ENCODE results near the gene PAPLN.

Gene PAPLN

GRCh38 chr14:73241481-73242165 lies 4.3 kb downstream of the PAPLN start:
- H3K27ac ChIP-seq: no peak overlapping the region
- no peak for TF ChIP-seq CTCF (conservative IDR thresholded peaks at IDR 0.05)

DNA sequence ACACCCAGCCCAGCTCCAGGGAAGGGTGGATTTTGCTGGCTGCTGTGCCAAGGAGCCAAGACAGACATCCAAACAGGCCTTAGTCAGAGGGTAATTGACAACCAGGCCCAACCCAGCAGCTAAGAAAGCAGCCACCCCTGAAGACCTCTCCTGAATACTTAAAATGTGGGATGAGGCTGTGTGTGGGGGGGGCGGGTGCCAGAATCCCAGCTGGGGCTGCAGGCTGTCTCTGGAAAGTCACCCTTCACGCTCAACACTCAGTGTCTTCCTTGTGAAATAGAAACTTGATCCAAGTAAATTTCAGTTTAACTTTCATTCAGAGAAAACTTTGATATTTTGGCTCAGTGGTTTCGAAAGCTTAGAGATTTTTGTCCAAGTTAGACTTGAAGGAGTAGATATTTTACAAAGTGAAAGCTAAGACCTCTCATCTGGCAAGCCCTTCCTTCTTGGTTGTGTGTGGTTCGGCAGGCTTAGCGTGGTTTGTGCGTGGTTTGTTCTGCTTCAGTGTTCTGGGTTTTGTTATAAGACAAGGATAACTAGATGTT lies 5.1 kb downstream of the PAPLN start:
- no peak overlapping the region for H3K27ac ChIP-seq
- TF ChIP-seq CTCF (conservative IDR thresholded peaks at IDR 0.05): no peak

DNA sequence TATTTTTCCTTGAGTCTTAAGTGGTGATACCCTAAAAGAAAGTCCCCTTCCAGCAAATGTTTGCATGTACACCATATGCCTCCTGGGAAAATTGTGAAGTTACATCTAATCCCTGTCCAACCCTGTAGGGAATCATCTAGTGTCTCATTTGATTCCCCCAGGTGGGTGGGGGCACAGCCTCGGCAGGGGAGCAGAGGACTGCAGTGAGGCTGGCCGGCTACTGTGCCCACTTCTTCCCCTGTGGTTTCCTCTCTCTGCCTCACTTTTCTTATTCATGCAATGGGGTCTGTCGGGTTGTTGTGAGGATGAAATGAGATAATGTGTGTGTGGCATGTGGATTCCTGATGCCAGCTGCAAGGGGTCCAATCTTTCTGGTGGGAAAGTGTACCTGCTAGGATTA lies 6.0 kb downstream of the PAPLN start:
- TF ChIP-seq CTCF (conservative IDR thresholded peaks at IDR 0.05): no peak
- H3K27ac ChIP-seq: no peak overlapping the region

DNA sequence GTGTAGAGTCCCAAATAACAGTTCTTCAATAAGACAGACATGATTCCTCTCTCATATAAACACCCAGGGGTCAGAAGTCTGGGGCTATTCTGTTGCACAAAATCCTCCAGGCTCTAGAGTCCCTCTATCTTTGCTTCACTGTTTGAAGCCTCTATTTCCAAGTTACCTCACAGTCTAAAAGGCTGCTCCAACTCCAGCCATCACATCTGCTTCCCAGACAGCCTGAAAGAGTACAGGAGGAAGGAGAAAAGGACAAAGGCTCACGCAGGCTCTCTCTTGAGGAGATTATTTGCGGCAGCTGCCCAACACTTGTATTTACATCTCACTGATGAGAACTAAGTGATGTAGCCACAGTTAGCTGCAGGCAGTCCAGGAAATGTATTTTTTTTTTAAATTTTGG lies 6.4 kb downstream of the PAPLN start:
- TF ChIP-seq CTCF (conservative IDR thresholded peaks at IDR 0.05): no peak
- H3K27ac ChIP-seq: no peak overlapping the region

DNA sequence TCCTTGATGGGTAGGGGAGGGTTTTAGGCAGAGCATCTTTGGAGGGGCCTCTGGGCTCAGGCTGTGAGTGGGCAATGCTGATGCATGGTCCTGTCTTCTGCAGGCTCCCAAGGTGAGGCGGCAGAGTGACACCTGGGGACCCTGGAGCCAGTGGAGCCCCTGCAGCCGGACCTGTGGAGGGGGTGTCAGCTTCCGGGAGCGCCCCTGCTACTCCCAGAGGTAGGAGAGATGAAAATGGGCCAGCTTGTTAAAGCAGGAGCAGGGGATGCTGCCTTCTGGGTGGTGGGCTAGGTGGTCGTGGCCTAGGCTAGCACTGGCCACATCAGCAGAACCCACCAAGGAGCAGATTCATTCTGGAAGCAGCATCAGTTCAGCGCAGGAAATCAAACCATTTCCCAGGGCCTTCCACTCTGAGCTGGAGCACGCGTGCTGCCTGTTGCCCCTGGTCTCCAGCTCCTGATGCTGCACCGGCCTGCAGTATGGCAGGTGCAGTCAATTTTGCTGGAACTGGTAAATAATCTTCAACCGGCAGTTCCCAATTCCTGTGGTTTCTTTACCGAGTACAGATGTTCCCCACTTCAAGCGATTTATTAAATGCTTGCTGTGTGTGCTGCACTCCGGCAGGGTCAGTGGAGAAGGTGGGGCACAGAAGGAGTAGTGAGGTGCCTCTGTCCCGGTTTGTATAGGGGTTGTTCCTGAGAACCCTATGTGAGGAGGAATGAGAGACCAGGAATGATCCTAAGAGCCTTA lies 7.4 kb downstream of the PAPLN start:
- TF ChIP-seq CTCF (conservative IDR thresholded peaks at IDR 0.05): no peak
- H3K27ac ChIP-seq: no peak overlapping the region

DNA sequence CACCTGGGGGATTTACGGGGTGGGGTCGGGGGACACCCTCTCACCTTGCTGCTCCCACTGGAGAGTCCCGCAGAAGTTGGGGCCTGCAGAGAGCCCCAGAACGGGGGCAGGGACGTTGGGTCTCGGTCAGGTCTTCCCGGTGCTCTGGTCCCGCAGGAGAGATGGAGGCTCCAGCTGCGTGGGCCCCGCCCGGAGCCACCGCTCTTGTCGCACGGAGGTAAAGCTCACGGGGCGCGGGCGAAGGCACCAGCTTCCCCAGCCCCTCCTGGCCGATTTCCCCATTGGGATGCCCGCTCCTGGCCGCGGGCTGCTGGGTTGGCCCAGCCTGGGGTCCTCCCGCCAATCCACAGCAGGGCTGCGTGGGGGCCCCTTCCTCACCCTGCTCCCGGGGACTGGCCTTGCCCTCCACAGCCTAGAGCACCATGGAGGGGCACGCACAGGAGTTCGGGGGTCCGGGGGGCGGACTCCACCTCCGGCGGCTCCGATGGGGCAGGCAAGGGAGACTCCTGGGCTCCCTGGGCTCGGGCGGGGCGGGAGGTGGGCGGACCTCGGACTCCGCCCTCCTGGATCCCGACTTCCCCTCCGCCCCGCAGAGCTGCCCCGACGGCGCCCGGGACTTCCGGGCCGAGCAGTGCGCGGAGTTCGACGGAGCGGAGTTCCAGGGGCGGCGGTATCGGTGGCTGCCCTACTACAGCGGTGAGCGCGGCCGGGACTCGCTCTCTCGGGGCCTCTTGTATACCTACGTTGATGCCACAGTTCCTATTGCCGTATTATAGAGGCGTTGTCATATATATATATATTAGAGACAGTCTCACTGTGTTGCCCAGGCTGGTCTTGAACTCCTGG lies 8.4 kb downstream of the PAPLN start:
- no peak for TF ChIP-seq CTCF (conservative IDR thresholded peaks at IDR 0.05)
- no peak overlapping the region for H3K27ac ChIP-seq
